Activated CD4-positive, alpha-beta memory T cell treated with anti-CD3 and anti-CD28 coated beads, Interleukin-2, amount 10 ng/mL, durations not matched to agents 7 days and 5 days (primary cell): ENCODE data around the gene PACRGL. TPM values are rescaled to one million over a fixed set of nuclear protein-coding genes. Genes with fewer than 3 reads are reported as not detected.
"Not testable (repeated sequence)": the region's sequence is repeated elsewhere in the genome, so short reads cannot be mapped to it uniquely, and the experiment has no call there.

Source experiments
- CTCF ChIA-PET: fragments of 350-600 bp; sonication (Branson Sonifier 250); formaldehyde crosslinking; loops from one replicate; lab custom pipeline; 2021; ENCODE audit warnings: antibody characterized with exemption, inconsistent platforms; lab: Charles Lee
- POLR2A ChIA-PET: fragments of 350-600 bp; sonication (Branson Sonifier 250); formaldehyde crosslinking; loops from one replicate; lab custom pipeline; 2021; ENCODE audit warnings: antibody characterized with exemption; lab: Charles Lee
- DNase-seq: peaks from one replicate; pipeline ENCODE4 v3.0.0-alpha.2; 2020
- H3K27ac Mint-ChIP-seq: one replicate; pipeline ENCODE4 v1.8.0; 2021; ENCODE audit warnings: mild to moderate bottlenecking, mixed read lengths
- H3K27me3 Mint-ChIP-seq: one replicate; pipeline ENCODE4 v1.8.0; 2021; ENCODE audit warnings: mixed read lengths
- H3K36me3 Mint-ChIP-seq: one replicate; pipeline ENCODE4 v1.8.0; 2021; ENCODE audit warnings: low read depth, mixed read lengths
- H3K4me1 Mint-ChIP-seq: one replicate; pipeline ENCODE4 v1.8.0; 2021; ENCODE audit warnings: mixed read lengths
- H3K4me3 Mint-ChIP-seq: one replicate; pipeline ENCODE4 v1.8.0; 2021; ENCODE audit warnings: mild to moderate bottlenecking, mixed read lengths
- H3K9me3 Mint-ChIP-seq: one replicate; pipeline ENCODE4 v1.8.0; 2021; ENCODE audit warnings: mixed read lengths
- total RNA-seq, 2 experiments: library from RNA; stranded (reverse); gene quantifications; one replicate each; pipeline ENCODE4 v1.2.3, GENCODE V29; 2021

PACRGL gene
- total RNA-seq, 2 experiments from 2014 or later: 8.0 to 9.6 TPM

GRCh38 chr4:20682853-20683252, 17.4 kb upstream of the PACRGL start:
- no peaks in the 10 kb centered on the region for H3K9me3 Mint-ChIP-seq
- H3K27ac Mint-ChIP-seq: no peak overlapping the region
- H3K4me3 Mint-ChIP-seq: no peak overlapping the region
- no peak for DNase-seq
- ChIA-PET CTCF (interaction anchor here (2.4 kb wide), 1 partner anchor 261 kb away, joined by 5 read pairs; no protein-coding TSS in a partner anchor), POLR2A (no interaction called here)
- no peaks in the 10 kb centered on the region for H3K4me1 Mint-ChIP-seq
- no peaks in the 10 kb centered on the region for H3K36me3 Mint-ChIP-seq
- H3K27me3 Mint-ChIP-seq: peaks cover 15% of the 10 kb centered on the region

- Mint-ChIP-seq H3K27ac (no peak overlapping the region), H3K4me3 (no peak overlapping the region), H3K36me3 (no peaks in the 10 kb centered on the region), H3K27me3 (peaks cover 11% of the 10 kb centered on the region), H3K9me3 (no peaks in the 10 kb centered on the region), H3K4me1 (no peaks in the 10 kb centered on the region)
- no peak for DNase-seq
- POLR2A ChIA-PET: no interaction called here
- CTCF ChIA-PET: interaction anchor here (1.9 to 2.4 kb wide), 3 partner anchors 262 to 289 kb away, joined by 5 to 16 read pairs (median 15); no protein-coding TSS in a partner anchor
Measured at GRCh38 chr4:20683766-20684165, 16.5 kb upstream of the PACRGL start.

- Mint-ChIP-seq H3K27ac (no peak overlapping the region), H3K36me3 (no peaks in the 10 kb centered on the region), H3K27me3 (peaks cover 11% of the 10 kb centered on the region), H3K4me1 (no peaks in the 10 kb centered on the region), H3K4me3 (no peak overlapping the region), H3K9me3 (no peaks in the 10 kb centered on the region)
- no peak for DNase-seq
- ChIA-PET CTCF (interaction anchor here (0.7 to 2.0 kb wide), 13 partner anchors 9 to 437 kb away, joined by 3 to 16 read pairs (median 3); partner anchors contain the start of gene PACRGL), POLR2A (no interaction called here)
Measured at GRCh38 chr4:20684852-20685763, 15.2 kb upstream of the PACRGL start.

- Mint-ChIP-seq H3K36me3 (no peaks in the 10 kb centered on the region), H3K4me1 (no peaks in the 10 kb centered on the region), H3K9me3 (no peaks in the 10 kb centered on the region), H3K27ac (no peak overlapping the region), H3K27me3 (peaks cover 2% of the 10 kb centered on the region), H3K4me3 (no peak overlapping the region)
- no peak for DNase-seq
- ChIA-PET CTCF (no interaction called here), POLR2A (interaction anchor here (1.6 kb wide), 1 partner anchor 12 kb away, joined by 3 read pairs; no protein-coding TSS in a partner anchor)
Measured at GRCh38 chr4:20687864-20688263, 12.4 kb upstream of the PACRGL start.

GRCh38 chr4:20696815-20697214, 3.4 kb upstream of the PACRGL start:
- Mint-ChIP-seq H3K9me3 (no peaks in the 10 kb centered on the region), H3K27me3 (no peaks in the 10 kb centered on the region), H3K4me1 (peaks cover 18% of the 10 kb centered on the region), H3K36me3 (no peaks in the 10 kb centered on the region), H3K4me3 (no peak overlapping the region), H3K27ac (no peak overlapping the region)
- POLR2A ChIA-PET: no interaction called here
- CTCF ChIA-PET: no interaction called here
- no peak for DNase-seq

- no peaks in the 10 kb centered on the region for H3K27me3 Mint-ChIP-seq
- H3K9me3 Mint-ChIP-seq: no peaks in the 10 kb centered on the region
- no peak overlapping the region for H3K27ac Mint-ChIP-seq
- no peak overlapping the region for H3K4me3 Mint-ChIP-seq
- no peak for DNase-seq
- CTCF ChIA-PET: no interaction called here
- POLR2A ChIA-PET: no interaction called here
- H3K4me1 Mint-ChIP-seq: peaks cover 27% of the 10 kb centered on the region
- H3K36me3 Mint-ChIP-seq: no peaks in the 10 kb centered on the region
Measured at GRCh38 chr4:20698382-20698781, 1.9 kb upstream of the PACRGL start.

GRCh38 chr4:20698820-20699219, 1.4 kb upstream of the PACRGL start:
- Mint-ChIP-seq H3K4me3 (no peak overlapping the region), H3K27me3 (no peaks in the 10 kb centered on the region)
- CTCF ChIA-PET: interaction anchor here (2.0 kb wide), 1 partner anchor 14 kb away, joined by 11 read pairs; no protein-coding TSS in a partner anchor

GRCh38 chr4:20711335-20711734, 11.1 kb downstream of the PACRGL start:
- Mint-ChIP-seq H3K27me3 (no peaks in the 10 kb centered on the region), H3K27ac (no peak overlapping the region), H3K4me1 (no peaks in the 10 kb centered on the region), H3K36me3 (peaks cover 26% of the 10 kb centered on the region), H3K4me3 (no peak overlapping the region), H3K9me3 (no peaks in the 10 kb centered on the region)
- DNase-seq: no peak
- POLR2A ChIA-PET: no interaction called here
- CTCF ChIA-PET: no interaction called here

More at GRCh38 chr4:20698820-20699219, 1.4 kb upstream of the PACRGL start:
- Mint-ChIP-seq H3K4me1 (peaks cover 27% of the 10 kb centered on the region), H3K27ac (no peak overlapping the region), H3K36me3 (no peaks in the 10 kb centered on the region), H3K9me3 (no peaks in the 10 kb centered on the region)
- no peak for DNase-seq
- POLR2A ChIA-PET: no interaction called here

- Mint-ChIP-seq H3K4me1 (no peaks in the 10 kb centered on the region), H3K36me3 (peaks cover 51% of the 10 kb centered on the region), H3K9me3 (peaks cover 8% of the 10 kb centered on the region), H3K27me3 (no peaks in the 10 kb centered on the region), H3K27ac (no peak overlapping the region), H3K4me3 (no peak overlapping the region)
- ChIA-PET CTCF (interaction anchor here (0.8 kb wide), 1 partner anchor 38 kb away, joined by 3 read pairs; no protein-coding TSS in a partner anchor), POLR2A (no interaction called here)
- DNase-seq: no peak
Measured at GRCh38 chr4:20723019-20723418, 22.8 kb downstream of the PACRGL start.

- Mint-ChIP-seq H3K4me1 (no peaks in the 10 kb centered on the region), H3K36me3 (peaks cover 47% of the 10 kb centered on the region), H3K27ac (no peak overlapping the region), H3K9me3 (peaks cover 8% of the 10 kb centered on the region), H3K27me3 (no peaks in the 10 kb centered on the region), H3K4me3 (no peak overlapping the region)
- POLR2A ChIA-PET: no interaction called here
- CTCF ChIA-PET: no interaction called here
- no peak for DNase-seq
Measured at GRCh38 chr4:20723463-20723862, 23.2 kb downstream of the PACRGL start.

GRCh38 chr4:20724915-20725314, 24.7 kb downstream of the PACRGL start:
- Mint-ChIP-seq H3K4me1 (no peaks in the 10 kb centered on the region), H3K27me3 (no peaks in the 10 kb centered on the region), H3K4me3 (no peak overlapping the region), H3K36me3 (peaks cover 38% of the 10 kb centered on the region), H3K27ac (no peak overlapping the region), H3K9me3 (peaks cover 6% of the 10 kb centered on the region)
- POLR2A ChIA-PET: no interaction called here
- no peak for DNase-seq
- CTCF ChIA-PET: no interaction called here

- CTCF ChIA-PET: no interaction called here
- Mint-ChIP-seq H3K27me3 (no peaks in the 10 kb centered on the region), H3K27ac (no peak overlapping the region), H3K36me3 (peaks cover 27% of the 10 kb centered on the region), H3K4me3 (no peak overlapping the region), H3K4me1 (no peaks in the 10 kb centered on the region), H3K9me3 (peaks cover 27% of the 10 kb centered on the region)
- POLR2A ChIA-PET: no interaction called here
- no peak for DNase-seq
Measured at GRCh38 chr4:20735931-20736330, 35.7 kb downstream of the PACRGL start.

- POLR2A ChIA-PET: interaction anchor here (0.6 kb wide), 1 partner anchor 8 kb away, joined by 3 read pairs; no protein-coding TSS in a partner anchor
- CTCF ChIA-PET, H3K4me1 Mint-ChIP-seq, H3K27me3 Mint-ChIP-seq, H3K27ac Mint-ChIP-seq, H3K4me3 Mint-ChIP-seq, H3K36me3 Mint-ChIP-seq, DNase-seq: not testable (repeated sequence)
- peaks cover 15% of the 10 kb centered on the region for H3K9me3 Mint-ChIP-seq
Measured at GRCh38 chr4:20746000-20746399, 45.7 kb downstream of the PACRGL start.
